HG02763 (cell line): ENCODE results near the gene SMAD5.
A peak's percentile ranks its signal among the peaks of the same experiment; 100 is the strongest.

Source experiments
- ATAC-seq: cut with Tn5 transposase; IDR thresholded peaks from one replicate; pipeline ENCODE4 v1.9.1; 2021; ENCODE audit warnings: mild to moderate bottlenecking, moderate library complexity; ENCODE audit not compliant: unreplicated experiment

Gene SMAD5

DNA sequence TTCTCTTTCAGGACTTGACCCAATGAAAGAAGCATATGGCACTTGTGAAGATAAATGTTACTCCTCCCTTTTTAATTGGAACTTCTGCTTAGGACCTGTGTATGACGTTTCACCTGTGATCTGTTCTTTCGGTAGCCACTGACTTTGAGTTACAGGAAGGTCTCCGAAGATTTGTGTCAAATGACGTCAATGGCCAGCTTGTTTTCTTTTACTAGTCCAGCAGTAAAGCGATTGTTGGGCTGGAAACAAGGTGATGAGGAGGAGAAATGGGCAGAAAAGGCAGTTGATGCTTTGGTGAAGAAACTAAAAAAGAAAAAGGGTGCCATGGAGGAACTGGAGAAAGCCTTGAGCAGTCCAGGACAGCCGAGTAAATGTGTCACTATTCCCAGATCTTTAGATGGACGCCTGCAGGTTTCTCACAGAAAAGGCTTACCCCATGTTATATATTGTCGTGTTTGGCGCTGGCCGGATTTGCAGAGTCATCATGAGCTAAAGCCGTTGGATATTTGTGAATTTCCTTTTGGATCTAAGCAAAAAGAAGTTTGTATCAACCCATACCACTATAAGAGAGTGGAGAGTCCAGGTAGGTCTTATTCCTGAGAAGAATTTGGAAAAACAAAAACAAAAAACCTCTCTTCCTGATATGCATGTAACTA, 21.1 kb downstream of the SMAD5 start:
- ATAC-seq, result no peak

DNA sequence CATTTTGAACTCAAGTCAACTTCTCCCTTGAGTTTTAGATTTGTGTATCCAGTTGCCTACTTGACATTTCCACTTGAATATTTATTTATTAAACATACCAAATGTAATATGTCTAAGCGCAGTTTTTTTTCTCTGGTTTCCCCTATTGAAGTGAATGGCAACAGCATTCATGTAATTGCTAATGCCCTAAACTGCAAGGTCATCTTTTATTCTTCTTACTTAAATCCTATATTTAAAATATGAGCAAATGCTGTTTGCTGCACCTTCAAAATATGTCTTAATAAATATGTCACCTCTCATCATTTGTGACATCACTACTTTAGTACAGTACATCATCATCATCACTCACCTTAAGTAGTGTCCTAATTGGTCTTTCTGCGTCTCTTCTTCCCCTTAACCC, 22.4 kb downstream of the SMAD5 start:
- ATAC-seq, result no peak

GRCh38 chr5:136155761-136156160, 23.1 kb downstream of the SMAD5 start:
- ATAC-seq, result no peak

- ATAC-seq, result no peak
These were observed 24.9 kb downstream of the SMAD5 start for GRCh38 chr5:136157514-136157913.

GRCh38 chr5:136159457-136159856, 26.8 kb downstream of the SMAD5 start:
- ATAC-seq, result no peak

- ATAC-seq, result no peak
These were observed 29.4 kb downstream of the SMAD5 start for GRCh38 chr5:136162008-136162407.

GRCh38 chr5:136164226-136164625, 31.6 kb downstream of the SMAD5 start:
- no peak for ATAC-seq

GRCh38 chr5:136166909-136167308, 34.3 kb downstream of the SMAD5 start:
- ATAC-seq, result peak; percentile 59

DNA sequence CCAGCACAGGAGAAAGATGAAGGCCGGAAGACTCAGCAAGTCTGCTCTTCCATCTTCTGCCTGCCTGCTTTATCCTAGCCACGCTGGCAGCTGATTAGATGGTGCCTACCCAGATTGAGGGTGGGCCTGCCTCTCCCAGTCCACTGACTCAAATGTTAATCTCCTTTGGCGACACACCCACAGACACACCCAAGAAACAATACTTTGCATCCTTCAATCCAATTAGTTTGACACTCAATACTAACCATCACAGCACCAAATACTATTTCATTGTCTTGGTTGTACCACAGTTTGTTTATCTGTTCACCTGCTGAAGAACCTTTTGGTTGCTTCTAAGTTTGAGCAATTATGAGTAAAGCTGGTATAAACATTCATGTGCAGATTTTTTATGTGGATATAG, 36.6 kb downstream of the SMAD5 start:
- no peak for ATAC-seq

DNA sequence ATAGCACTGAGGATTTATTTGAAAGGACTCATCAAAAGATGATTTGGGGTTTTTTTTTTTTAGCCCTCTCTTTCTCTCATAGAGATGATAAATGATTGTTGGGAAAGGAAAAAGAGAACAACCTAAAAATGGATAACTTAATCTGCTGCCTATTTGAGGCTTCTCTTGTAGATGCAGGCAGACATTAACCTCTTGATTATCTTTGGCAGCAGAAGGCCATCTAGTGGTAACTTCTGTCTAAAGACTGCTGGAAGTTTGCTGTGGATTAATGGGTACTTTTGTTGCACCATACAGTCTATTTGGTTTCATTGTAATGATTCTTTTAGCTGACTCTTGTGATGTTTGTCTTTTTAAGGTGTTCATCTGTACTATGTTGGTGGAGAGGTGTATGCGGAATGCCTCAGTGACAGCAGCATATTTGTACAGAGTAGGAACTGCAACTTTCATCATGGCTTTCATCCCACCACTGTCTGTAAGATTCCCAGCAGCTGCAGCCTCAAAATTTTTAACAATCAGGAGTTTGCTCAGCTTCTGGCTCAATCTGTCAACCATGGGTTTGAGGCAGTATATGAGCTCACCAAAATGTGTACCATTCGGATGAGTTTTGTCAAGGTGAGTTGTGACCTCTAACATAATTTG, 41.5 kb downstream of the SMAD5 start:
- peak; percentile 58 for ATAC-seq

- no peak for ATAC-seq
These were observed 50.0 kb downstream of the SMAD5 start for GRCh38 chr5:136182618-136183017.

- ATAC-seq, result no peak
These were observed 53.5 kb downstream of the SMAD5 start for GRCh38 chr5:136185974-136186665.

DNA sequence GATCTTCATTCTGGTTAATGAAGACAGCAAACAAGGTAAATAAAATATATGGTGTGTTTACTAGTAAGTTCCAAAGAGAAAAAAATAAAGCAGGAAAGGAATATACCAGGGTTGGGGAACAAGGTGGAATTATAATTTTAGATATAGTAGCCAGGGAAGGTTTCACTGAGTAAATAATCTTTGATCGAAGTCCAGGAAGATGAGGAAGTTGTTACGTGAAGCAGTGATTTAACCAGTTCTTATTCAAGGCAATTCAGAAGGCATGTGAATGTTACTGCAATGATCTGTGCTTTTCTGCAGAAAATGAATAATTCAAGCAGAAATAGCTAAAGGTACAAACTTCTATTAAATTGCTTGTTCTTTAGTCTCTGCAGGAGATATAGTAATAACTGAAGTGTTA, 54.2 kb downstream of the SMAD5 start:
- ATAC-seq, result no peak

GRCh38 chr5:136188859-136189258, 56.2 kb downstream of the SMAD5 start:
- no peak for ATAC-seq

GRCh38 chr5:136190091-136190720, 57.6 kb downstream of the SMAD5 start:
- ATAC-seq, result no peak

GRCh38 chr5:136190904-136191303, 58.3 kb downstream of the SMAD5 start:
- no peak for ATAC-seq

GRCh38 chr5:136191304-136192014, 58.8 kb downstream of the SMAD5 start:
- no peak for ATAC-seq

DNA sequence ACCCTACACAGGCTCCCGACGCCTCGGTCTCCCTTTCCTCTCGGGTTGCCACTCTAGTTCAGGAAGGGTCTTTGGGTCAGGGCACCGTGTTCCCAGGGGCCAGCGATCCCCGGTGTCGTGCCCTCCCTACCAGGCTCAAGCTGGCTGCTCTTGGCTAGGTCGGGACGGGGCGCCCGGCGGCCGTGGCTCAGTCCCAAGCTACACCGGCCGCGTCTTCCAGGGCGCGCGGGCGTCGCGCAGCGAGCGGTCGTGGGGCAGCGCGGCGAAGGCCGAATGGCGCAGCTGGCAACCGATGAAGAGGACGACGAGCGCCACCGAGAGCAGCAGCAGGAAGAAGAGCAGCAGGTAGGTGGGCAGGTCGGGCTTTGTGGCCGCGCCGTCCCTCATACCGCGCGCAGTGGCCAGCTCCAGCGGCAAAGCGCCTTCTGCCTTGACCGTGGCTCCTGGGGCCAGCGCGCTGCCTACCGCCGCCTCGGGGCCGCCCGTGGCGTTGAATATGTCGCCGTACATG, 59.4 kb downstream of the SMAD5 start:
- no peak for ATAC-seq

- no peak for ATAC-seq
These were observed 60.1 kb downstream of the SMAD5 start, which contains the start of gene SMIM32 for GRCh38 chr5:136192526-136193321. SMIM32 (minus strand) TSS chr5:136193162; CDS start chr5:136192524, 638 bp downstream.

DNA sequence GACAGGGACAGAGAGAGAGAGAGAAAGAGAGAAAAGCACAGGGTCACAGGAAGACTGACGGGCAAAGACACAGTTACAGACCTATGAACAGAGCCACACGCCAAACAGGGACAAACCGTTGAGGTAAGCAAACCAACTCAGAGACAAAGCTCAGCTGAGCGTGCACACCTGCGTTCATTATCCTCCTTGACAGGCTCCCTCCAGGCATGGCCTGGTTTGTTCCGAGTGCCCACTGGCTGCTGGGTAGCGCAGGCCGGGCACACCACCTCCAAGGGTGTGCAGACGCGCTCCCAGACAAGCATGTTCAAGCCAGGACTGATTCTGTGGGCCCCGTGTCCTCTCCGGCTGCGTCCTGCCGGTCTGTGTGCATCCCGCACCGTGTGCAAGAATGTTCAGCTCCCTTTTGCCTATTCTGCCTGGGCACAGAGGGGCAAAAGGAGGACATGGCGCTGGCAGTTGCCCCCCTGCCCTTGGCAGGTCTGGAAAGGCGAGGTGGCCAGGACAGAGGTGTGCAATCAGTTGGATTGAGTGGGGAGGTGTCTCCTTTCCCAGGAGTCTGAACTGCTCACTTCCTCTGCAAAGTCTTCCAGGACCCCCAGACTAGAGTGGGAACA, 60.8 kb downstream of the SMAD5 start:
- no peak for ATAC-seq
